ENCODE measurements around the gene LAMB4.

LAMB4 gene

GRCh38 chr7:108138911-108139310 is 8.8 kb upstream of the LAMB4 start:
- Histone ChIP-seq H3K9me3 (ENCODE audit: insufficient read depth, low read depth, low read length) (no peaks in the 10 kb centered on the region), H3K4me1 (ENCODE audit: insufficient read depth, low read length) (no peaks in the 10 kb centered on the region), H3K36me3 (ENCODE audit: insufficient read depth, low read depth, low read length) (no peaks in the 10 kb centered on the region), H3K27ac (ENCODE audit: low read length) (no peak overlapping the region), H3K27me3 (ENCODE audit: insufficient read depth, low read length) (no peaks in the 10 kb centered on the region), H3K9ac (ENCODE audit: low read depth, low read length) (no peak overlapping the region), H3K4me3 (ENCODE audit: low read length) (no peak overlapping the region)

GRCh38 chr7:108137993-108138392 is 7.8 kb upstream of the LAMB4 start:
- Histone ChIP-seq H3K4me3 (ENCODE audit: low read length) (no peak overlapping the region), H3K27me3 (ENCODE audit: insufficient read depth, low read length) (no peaks in the 10 kb centered on the region), H3K9me3 (ENCODE audit: insufficient read depth, low read depth, low read length) (no peaks in the 10 kb centered on the region), H3K9ac (ENCODE audit: low read depth, low read length) (no peak overlapping the region), H3K4me1 (ENCODE audit: insufficient read depth, low read length) (no peaks in the 10 kb centered on the region), H3K27ac (ENCODE audit: low read length) (no peak overlapping the region), H3K36me3 (ENCODE audit: insufficient read depth, low read depth, low read length) (no peaks in the 10 kb centered on the region)

- Histone ChIP-seq H3K9me3 (ENCODE audit: insufficient read depth, low read depth, low read length) (no peaks in the 10 kb centered on the region), H3K27ac (ENCODE audit: low read length) (no peak overlapping the region), H3K4me1 (ENCODE audit: insufficient read depth, low read length) (no peaks in the 10 kb centered on the region), H3K27me3 (ENCODE audit: insufficient read depth, low read length) (no peaks in the 10 kb centered on the region), H3K36me3 (ENCODE audit: insufficient read depth, low read depth, low read length) (no peaks in the 10 kb centered on the region), H3K4me3 (ENCODE audit: low read length) (no peak overlapping the region), H3K9ac (ENCODE audit: low read depth, low read length) (no peak overlapping the region)
Measured at GRCh38 chr7:108137040-108137439, 6.9 kb upstream of the LAMB4 start.

- no peak overlapping the region for H3K9ac ChIP-seq (ENCODE audit: low read depth, low read length)
- H3K4me1 ChIP-seq (ENCODE audit: insufficient read depth, low read length), result no peaks in the 10 kb centered on the region
- H3K9me3 ChIP-seq (ENCODE audit: insufficient read depth, low read depth, low read length), result no peaks in the 10 kb centered on the region
- no peaks in the 10 kb centered on the region for H3K36me3 ChIP-seq (ENCODE audit: insufficient read depth, low read depth, low read length)
- no peaks in the 10 kb centered on the region for H3K27me3 ChIP-seq (ENCODE audit: insufficient read depth, low read length)
- no peak overlapping the region for H3K27ac ChIP-seq (ENCODE audit: low read length)
- no peak overlapping the region for H3K4me3 ChIP-seq (ENCODE audit: low read length)
Measured at GRCh38 chr7:108136191-108136688, 6.1 kb upstream of the LAMB4 start.

GRCh38 chr7:108135446-108136190 is 5.5 kb upstream of the LAMB4 start:
- no peaks in the 10 kb centered on the region for H3K9me3 ChIP-seq (ENCODE audit: insufficient read depth, low read depth, low read length)
- H3K27ac ChIP-seq (ENCODE audit: low read length), result no peak overlapping the region
- no peak overlapping the region for H3K4me3 ChIP-seq (ENCODE audit: low read length)
- no peaks in the 10 kb centered on the region for H3K27me3 ChIP-seq (ENCODE audit: insufficient read depth, low read length)
- H3K9ac ChIP-seq (ENCODE audit: low read depth, low read length), result no peak overlapping the region
- H3K4me1 ChIP-seq (ENCODE audit: insufficient read depth, low read length), result no peaks in the 10 kb centered on the region
- H3K36me3 ChIP-seq (ENCODE audit: insufficient read depth, low read depth, low read length), result no peaks in the 10 kb centered on the region

GRCh38 chr7:108134486-108134885 is 4.3 kb upstream of the LAMB4 start:
- H3K9me3 ChIP-seq (ENCODE audit: insufficient read depth, low read depth, low read length), result no peaks in the 10 kb centered on the region
- H3K4me1 ChIP-seq (ENCODE audit: insufficient read depth, low read length), result no peaks in the 10 kb centered on the region
- no peaks in the 10 kb centered on the region for H3K36me3 ChIP-seq (ENCODE audit: insufficient read depth, low read depth, low read length)
- H3K4me3 ChIP-seq (ENCODE audit: low read length), result no peak overlapping the region
- H3K27ac ChIP-seq (ENCODE audit: low read length), result no peak overlapping the region
- H3K9ac ChIP-seq (ENCODE audit: low read depth, low read length), result no peak overlapping the region
- H3K27me3 ChIP-seq (ENCODE audit: insufficient read depth, low read length), result no peaks in the 10 kb centered on the region

- Histone ChIP-seq H3K9me3 (ENCODE audit: insufficient read depth, low read depth, low read length) (no peaks in the 10 kb centered on the region), H3K27ac (ENCODE audit: low read length) (no peak overlapping the region), H3K9ac (ENCODE audit: low read depth, low read length) (no peak overlapping the region), H3K4me1 (ENCODE audit: insufficient read depth, low read length) (no peaks in the 10 kb centered on the region), H3K4me3 (ENCODE audit: low read length) (no peak overlapping the region), H3K27me3 (ENCODE audit: insufficient read depth, low read length) (no peaks in the 10 kb centered on the region), H3K36me3 (ENCODE audit: insufficient read depth, low read depth, low read length) (no peaks in the 10 kb centered on the region)
Measured at GRCh38 chr7:108132551-108133265, 2.5 kb upstream of the LAMB4 start.

GRCh38 chr7:108129018-108129965 is 869 bp downstream of the LAMB4 start:
- Histone ChIP-seq H3K4me3 (ENCODE audit: low read length) (no peak overlapping the region), H3K27ac (ENCODE audit: low read length) (no peak overlapping the region), H3K4me1 (ENCODE audit: insufficient read depth, low read length) (no peaks in the 10 kb centered on the region), H3K27me3 (ENCODE audit: insufficient read depth, low read length) (no peaks in the 10 kb centered on the region), H3K9ac (ENCODE audit: low read depth, low read length) (no peak overlapping the region), H3K36me3 (ENCODE audit: insufficient read depth, low read depth, low read length) (no peaks in the 10 kb centered on the region), H3K9me3 (ENCODE audit: insufficient read depth, low read depth, low read length) (no peaks in the 10 kb centered on the region)

GRCh38 chr7:108128514-108128913 is 1.6 kb downstream of the LAMB4 start:
- H3K4me3 ChIP-seq (ENCODE audit: low read length), result no peak overlapping the region
- H3K4me1 ChIP-seq (ENCODE audit: insufficient read depth, low read length), result no peaks in the 10 kb centered on the region
- no peak overlapping the region for H3K9ac ChIP-seq (ENCODE audit: low read depth, low read length)
- H3K27ac ChIP-seq (ENCODE audit: low read length), result no peak overlapping the region
- no peaks in the 10 kb centered on the region for H3K36me3 ChIP-seq (ENCODE audit: insufficient read depth, low read depth, low read length)
- H3K9me3 ChIP-seq (ENCODE audit: insufficient read depth, low read depth, low read length), result no peaks in the 10 kb centered on the region
- H3K27me3 ChIP-seq (ENCODE audit: insufficient read depth, low read length), result no peaks in the 10 kb centered on the region

GRCh38 chr7:108127461-108127860 is 2.7 kb downstream of the LAMB4 start:
- no peaks in the 10 kb centered on the region for H3K27me3 ChIP-seq (ENCODE audit: insufficient read depth, low read length)
- H3K36me3 ChIP-seq (ENCODE audit: insufficient read depth, low read depth, low read length), result no peaks in the 10 kb centered on the region
- H3K27ac ChIP-seq (ENCODE audit: low read length), result no peak overlapping the region
- H3K4me1 ChIP-seq (ENCODE audit: insufficient read depth, low read length), result no peaks in the 10 kb centered on the region
- H3K9me3 ChIP-seq (ENCODE audit: insufficient read depth, low read depth, low read length), result no peaks in the 10 kb centered on the region
- H3K4me3 ChIP-seq (ENCODE audit: low read length), result no peak overlapping the region
- H3K9ac ChIP-seq (ENCODE audit: low read depth, low read length), result no peak overlapping the region

GRCh38 chr7:108124820-108125219 is 5.3 kb downstream of the LAMB4 start:
- Histone ChIP-seq H3K27ac (ENCODE audit: low read length) (no peak overlapping the region), H3K4me3 (ENCODE audit: low read length) (no peak overlapping the region), H3K27me3 (ENCODE audit: insufficient read depth, low read length) (no peaks in the 10 kb centered on the region), H3K4me1 (ENCODE audit: insufficient read depth, low read length) (no peaks in the 10 kb centered on the region), H3K9ac (ENCODE audit: low read depth, low read length) (no peak overlapping the region), H3K9me3 (ENCODE audit: insufficient read depth, low read depth, low read length) (no peaks in the 10 kb centered on the region), H3K36me3 (ENCODE audit: insufficient read depth, low read depth, low read length) (no peaks in the 10 kb centered on the region)

All from iPS-20b (cell line).